Activated T-cell treated with anti-CD3 and anti-CD28 coated beads for 4 hours (primary cell): ENCODE results near the gene KLHL40.
"Not testable (repeated sequence)": the region's sequence is repeated elsewhere in the genome, so short reads cannot be mapped to it uniquely, and the experiment has no call there.

Experiments
- DNase-seq: peaks from one replicate; pipeline ENCODE4 v3.0.0-alpha.2; 2020

Gene KLHL40

DNA sequence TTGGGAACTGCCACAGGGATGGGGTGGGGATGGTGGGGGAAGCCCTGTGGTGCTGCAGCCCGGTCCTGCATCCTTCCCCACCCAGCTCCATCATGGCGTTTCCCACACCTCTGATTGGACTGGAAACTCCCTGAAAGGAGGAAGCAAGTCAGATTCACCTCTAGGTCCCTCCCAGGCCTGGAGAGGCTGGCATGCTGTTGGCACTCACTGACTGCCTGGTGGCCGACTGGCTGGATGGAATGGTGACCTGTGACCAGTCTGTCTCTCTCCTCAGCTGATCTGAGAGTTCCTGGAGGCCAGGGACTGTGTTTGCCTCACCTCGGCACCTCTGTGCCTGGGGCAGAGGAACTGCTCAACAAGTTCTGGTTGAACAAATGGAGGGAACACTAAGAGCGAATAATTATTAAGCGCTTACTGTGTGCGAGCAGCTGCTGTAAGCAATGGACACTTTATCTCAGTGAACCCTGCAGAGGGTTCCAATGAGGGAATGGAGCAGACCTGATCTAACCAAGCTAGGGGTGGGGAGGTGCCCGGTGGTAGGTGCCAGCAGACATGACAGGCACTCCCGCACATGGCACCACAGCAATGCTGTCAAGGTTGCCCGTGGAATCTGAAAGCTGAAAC, 20.7 kb downstream of the KLHL40 start:
- no peak for DNase-seq

DNA sequence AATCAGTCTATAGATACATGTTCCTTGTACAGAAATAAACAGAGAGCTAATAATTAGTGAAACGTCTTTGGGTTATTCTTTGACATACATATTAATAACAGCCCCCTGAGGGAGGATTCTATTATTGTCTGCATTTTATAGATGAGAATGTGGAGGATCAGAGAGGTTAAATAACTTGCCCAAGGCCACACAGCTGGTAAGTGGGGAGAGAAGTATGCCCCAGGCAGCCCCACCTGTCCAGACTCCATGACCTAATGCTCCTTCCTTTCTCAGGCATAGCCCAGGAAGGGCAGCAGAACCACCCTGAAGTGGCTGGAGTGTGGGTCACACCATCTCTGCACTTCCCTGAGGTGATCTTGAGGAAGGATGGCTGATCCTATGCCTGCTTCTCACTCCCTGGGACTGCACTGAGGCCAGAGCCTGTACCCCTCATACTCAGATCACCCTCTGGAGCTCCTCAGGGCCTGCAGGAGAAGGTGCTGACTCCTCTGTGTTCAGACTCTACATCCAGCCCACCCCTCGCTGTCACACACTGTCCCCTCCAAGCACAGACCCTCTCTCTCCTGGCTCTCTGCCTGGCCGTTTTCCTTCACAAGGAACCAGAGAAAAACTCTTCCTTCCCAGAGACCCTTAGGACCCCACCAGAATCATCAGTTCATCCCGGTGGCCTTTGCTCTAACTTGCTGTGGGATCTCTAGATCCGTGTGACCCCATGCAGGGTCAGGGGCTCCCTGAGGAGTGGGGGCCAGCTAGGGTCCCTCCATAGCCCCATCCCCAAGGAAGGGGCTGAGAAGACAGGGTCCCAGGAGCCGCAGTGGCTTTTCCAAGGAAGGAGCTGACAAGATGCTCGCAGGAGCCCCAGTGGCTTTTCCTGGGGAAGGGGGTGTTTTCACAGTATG, 21.6 kb downstream of the KLHL40 start:
- DNase-seq = no peak

DNA sequence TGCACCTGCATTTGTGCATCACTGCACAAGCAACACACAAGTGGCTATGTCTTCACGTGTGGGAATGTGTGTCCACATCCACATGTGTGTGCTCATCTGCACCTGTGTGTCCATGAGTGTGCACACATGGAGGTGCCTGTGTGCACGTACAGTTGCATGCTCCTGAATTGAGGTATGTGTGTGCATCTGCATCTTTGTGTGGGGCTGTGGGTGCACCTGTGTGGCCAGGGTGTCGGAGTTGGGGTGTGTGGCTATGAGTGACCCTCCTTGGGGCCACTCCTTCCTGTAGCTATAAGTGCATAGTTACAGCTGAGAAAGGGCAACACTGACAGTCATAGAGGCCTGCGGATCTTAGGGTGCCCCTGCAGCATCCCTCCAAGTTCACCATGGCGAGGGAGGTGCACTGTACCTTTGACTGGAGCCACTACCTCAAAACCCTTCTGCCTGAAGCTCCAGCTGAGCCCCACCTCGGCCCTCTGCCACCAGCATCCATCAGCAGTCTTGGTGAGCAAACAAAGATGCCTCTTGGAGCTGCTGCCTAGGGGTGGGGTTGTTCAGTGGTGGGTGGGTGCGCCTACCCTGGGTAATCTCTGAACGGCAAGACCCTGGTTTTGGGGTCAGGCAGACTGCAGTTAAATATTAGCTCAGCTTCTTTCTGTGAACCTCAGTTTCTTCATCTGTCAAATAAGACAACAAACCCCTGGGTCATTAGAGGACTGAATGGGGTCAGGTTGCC, 22.5 kb downstream of the KLHL40 start:
- no peak for DNase-seq

DNA sequence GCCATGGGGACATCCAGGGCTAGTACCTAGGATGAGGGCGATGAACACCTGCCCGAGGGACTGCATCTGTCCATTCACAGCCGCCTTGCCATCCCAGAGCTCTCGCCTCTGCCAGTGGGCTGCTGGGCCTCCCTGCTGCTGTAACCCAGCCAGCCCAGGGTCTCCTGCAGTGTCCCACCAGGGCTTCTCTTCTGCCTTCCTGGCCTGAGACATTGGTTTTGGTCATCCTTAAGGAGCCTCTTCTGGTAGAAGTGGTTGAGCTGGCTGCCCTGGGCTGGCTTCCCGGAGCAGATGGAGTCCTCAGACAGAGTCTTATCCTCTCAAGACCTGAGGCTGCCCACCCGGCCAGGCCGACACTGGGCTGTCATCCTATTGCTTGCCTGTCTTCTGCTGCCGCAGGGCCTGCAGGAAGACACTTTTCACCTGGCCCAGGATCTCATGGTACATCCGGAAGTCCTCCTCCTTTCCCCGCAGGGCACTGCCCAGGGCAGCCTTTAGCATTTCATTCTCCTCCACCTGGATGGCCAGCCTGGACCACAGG, 23.3 kb downstream of the KLHL40 start:
- DNase-seq = no peak

DNA sequence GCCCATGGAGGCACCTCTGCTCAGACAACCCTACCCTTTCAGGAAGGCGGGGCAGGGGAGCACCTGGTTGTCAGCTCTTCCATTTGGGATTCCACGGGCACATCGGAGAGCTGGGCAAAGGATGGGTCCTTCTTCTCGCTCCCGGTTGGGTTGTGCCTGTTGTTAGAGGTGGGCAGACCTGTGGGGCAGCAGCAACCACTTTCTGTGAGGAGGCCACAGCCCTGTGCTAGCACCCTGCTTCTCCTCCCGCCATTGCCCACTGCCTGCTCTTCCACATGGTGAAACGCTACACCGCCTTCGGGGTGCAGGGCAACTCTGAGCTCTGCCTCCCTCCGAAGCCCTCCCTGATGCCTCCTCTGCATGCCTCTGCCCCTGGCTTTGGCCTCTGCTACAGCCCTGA, 24.3 kb downstream of the KLHL40 start:
- no peak for DNase-seq

DNA sequence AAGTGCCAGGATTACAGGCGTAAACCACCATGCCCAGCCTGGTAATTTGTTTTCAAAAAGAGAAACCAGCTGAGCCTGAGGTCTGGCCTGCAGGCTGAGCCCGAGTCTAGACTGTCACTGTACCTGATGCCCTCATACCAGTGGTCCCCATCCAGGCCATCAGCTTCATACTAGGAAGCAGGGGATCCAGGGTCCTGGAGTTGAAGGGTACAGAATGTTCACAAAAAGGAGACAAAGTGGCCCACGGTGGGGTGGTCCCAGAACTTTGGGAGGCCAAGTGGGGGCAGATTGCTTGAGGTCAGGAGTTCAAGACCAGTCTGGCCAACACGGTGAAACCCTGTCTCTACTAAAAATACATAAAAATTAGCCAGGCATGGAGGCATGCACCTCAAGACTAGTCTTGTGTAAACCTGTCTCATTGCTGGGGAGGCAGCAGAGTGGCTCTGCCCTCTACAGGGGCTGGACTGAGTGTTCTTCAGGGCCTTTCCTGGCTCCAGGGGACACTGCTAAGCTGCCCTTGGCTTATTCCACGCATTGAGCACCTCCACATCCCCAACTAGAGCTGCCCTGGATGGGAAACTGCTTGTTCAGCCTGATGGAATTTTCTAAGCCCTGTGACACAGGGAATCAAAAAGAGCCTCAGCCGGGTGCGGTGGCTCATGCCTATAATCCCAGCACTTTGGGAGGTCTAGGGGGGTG, 25.1 kb downstream of the KLHL40 start:
- DNase-seq = no peak

DNA sequence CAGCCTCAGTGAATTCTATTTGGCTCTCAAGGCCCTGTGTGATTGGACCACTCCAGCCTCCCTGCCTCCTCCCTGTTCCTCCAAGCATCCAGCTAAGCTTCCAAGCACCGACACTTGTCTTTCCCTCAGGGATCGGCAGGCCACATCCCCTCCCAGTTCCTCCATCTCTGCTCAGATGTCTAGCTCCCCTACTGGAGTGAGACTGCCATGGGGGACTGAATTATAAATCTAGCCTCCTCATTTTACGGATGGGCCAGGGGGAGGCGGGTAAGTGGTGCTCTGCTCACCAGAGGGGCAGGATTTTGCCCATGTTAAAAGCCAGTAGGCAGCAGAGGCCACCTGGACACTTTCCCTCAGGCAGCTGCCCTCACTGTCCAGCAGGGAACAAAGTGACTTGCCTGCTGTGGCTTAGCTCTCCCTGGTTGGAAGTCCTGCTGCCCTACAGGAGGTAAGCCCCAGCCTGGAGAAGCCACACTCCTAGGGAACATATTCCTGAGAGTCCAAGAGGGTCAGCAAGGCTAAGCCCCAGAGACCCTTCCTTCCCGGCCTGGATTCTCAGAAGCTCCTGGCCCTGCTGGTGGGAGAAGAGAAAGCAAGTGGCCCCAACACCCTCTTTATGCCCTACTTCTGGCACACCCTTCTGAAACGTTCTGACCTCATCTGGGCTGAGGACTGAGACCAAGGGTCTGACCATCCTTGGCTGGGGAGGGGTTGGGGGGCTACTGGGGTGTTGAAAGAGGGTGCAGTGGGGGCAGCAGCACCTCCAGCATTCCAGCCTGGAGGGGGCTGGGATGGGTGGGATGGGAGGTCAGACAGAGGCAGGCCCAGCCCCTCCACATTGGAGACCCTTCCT, 26.4 kb downstream of the KLHL40 start:
- DNase-seq = no peak

DNA sequence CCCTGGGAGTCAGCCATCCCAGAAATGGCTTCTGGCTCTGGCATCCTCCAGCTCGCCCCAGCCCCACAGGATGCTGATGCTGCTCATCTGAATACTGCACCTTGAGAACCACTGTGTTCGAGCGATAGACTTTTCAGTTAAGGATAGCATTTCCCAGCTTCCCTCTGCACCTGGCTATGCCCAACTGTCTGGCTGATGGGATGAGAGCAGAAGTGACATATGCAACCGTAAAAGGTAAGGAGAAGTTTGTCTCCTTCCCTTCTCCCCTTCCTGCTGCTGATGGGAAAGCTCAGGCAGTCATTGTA, 27.0 kb downstream of the KLHL40 start:
- DNase-seq = no peak

DNA sequence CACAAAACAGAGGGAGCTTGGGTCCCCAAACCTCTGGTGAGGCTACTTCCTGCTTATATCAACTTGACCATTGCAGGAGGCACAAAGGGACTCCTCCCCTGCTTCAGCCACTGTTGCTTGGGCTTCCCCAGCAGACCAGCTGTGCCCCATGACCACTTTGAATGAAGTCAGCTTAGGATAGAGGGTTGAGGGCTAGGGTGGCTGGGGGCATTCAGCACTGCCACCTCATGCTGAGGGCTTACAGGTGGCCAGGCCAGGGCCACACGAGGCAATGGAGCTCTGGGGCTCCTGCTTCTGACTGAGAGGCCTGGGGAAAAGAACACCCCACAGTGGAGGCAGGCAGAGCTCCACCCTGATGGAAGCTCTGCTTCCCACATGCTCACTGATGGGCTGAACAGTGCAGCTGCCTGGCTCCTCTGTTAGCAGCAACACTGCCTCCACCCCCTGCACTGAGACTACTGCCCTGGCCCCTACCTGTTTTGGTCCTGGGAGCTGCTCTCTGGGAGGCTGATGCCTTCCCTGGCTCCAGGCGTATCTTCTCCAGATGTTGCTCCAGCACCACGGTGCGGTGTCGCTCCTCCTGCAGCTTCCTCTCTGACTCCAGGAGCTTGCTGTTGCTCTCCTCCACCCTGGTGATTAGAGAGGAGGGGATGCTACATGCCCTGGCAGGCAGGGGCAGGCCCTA, 27.5 kb downstream of the KLHL40 start:
- DNase-seq = no peak

DNA sequence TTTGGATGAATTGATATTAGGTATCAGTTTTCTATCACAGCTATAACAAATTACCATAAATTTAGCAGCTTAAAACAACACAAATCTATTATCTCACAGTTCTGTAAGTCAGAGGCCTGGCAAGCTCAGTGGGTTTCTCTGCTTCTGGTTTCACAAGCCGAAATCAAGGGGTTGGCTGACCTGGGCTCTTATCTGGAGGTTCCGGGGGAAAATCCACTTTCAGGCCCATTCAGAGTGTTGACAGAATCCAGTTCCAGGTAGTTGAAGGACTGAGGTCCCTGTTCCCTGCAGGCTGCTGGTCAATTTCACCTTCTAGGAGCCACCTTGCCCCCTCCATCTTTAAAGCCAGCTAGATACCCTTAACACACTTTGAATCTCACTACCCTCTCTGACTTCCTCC, 28.4 kb downstream of the KLHL40 start:
- DNase-seq = no peak

DNA sequence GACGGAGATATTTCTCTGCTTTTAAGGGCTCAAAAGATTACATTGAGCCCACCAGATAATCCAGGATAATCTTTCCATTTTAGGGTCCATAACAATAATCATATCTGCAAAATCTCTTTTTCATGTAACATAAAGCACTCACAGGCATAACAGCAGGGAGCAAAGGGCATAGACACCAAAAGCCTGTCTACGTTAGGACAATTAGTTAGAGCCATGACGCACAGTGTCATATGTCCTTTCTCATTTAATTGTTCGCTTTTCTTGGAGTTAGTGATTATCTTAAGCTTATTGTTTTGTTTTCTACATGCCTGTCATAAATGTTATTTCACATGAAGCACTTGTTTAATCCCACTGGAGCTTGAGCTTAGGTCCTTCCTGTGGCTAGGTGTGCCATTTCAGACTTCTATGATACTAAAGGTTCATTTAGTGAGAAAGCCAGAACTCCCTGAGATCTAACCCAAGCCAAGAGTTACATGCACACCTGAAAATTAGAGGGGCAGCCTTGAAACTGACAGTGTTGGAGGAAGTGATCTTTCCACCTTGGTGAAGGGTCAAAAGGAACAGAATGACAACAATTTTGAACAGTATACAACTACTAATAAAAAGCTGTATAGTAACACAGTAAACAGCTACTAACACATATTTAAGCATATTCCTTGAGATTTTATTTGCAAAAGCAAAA, 29.0 kb downstream of the KLHL40 start:
- no peak for DNase-seq

DNA sequence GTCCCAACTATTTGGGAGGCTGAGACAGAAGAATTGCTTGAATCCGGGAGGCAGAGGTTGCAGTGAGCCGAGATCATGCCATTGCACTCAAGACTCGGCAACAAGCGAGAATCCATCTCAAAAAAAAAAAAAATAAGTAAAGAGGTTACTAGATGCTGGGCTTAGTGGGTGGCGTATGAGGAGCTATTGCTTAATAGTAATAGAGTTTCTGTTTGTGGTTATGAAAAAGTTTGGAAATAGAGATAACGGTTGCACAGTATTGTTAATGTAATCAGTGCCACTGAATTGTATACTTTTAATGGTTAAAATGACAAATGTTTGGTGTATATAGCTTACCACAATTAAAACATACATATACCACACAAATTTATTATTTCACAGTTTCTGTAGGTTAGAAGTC, 32.0 kb downstream of the KLHL40 start:
- DNase-seq = no peak

DNA sequence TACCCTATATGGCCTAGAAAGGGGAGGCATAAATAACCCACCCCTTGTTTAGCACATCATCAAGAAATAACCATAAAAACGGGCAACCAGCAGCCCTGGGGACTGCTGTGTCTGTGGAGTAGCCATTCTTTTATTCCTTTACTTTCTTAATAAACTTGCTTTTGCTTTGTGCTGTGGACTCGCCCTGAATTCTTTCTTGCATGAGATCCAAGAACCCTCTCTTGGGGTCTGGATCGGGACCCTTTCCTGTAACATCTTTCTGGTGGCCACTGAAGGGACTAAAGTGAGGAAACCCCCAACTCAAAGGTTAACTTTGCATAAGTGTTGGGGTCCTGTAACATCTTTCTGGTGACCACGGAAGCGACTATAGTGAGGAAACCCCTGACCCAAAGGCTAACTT, 33.0 kb downstream of the KLHL40 start:
- no peak for DNase-seq

DNA sequence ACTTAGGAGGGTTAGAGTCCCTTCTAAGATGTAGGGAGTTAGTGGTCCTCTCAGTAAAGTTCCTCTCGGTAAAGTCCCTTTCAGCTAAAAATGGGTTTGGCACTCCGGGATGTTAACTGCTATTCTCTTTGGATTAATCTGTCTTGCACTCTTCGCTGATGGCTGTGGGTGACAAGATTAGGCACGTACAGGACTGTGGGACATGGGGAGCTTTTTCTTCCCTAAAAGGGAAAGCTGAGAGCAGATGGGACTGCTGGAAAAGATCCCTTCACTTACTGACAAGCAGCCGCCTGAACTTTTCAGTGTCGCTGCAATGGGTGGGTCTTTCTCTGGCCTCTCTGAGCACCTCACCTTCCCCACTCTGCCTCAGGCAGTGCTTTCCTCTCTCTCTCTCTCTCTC, 33.7 kb downstream of the KLHL40 start:
- DNase-seq = no peak

DNA sequence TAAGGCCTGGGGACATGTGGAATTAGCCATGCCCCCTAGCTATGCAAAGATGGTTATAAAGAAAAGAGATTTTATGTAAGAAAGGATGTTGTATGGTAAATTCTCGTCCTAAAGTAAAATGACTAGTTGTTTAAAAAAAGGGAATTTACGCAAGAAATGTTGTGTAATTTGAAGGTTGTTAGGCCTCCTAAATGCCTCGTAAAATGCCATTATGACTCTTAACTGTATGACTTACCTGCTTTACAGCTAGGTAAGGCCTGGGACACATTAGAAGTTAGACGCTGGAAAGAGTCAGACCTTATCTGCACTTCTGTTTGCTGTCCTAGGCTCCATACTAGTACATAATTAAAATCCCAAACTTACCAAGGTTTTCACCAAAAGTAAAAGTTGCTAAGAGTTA, 34.8 kb downstream of the KLHL40 start:
- DNase-seq = no peak

DNA sequence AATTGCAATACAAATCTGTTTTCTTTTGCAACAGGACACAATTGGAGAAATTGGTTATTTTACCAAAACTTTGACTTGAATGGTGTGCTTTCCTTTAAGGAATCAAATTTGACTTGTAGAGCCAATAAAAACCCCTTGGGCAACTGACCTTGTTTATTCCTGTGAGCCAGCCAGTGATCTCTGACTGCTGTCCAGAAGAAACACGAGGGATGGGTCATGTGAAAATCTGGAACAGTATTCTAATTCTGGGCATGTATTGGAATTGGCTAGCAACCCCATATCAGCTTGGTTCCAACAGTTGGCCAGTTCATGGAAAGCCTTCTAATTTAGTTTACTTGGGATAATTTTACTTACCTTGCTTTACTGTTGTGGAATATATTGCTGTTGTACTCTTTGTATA, 36.4 kb downstream of the KLHL40 start:
- DNase-seq = no peak

DNA sequence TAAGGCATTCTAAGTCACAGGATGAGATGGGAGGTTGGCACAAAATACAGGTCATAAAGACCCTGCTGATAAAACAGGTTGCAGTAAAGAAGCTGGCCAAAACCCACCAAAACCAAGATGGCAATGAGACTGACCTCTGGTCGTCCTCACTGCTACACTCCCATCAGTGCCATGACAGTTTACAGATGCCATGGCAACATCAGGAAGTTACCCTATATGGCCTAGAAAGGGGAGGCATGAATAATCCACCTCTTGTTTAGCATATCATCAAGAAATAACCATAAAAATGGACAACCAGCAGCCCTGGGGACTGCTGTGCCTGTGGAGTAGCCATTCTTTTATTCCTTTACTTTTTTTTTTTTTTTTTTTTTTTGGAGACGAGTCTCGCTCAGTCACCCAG, 37.1 kb downstream of the KLHL40 start:
- DNase-seq = not testable (repeated sequence)

DNA sequence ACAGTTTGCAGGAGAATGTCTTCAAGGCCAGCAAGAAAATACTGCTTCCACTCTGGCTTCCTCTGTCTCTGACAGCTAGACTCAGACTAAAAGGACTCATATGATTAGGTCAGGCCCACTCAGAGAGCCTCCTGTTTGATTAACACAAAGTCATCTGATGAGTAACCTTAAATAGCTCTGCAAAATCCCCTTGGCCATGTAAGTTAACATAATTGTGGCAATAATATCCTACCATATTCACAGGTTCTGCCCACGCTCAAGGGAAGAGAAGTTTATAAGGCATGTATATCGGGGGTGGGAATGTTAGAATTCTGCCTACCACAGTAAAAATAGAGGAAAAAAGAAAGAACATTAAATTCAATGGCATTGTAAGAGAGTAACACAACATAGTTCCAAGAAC, 37.9 kb downstream of the KLHL40 start:
- no peak for DNase-seq

DNA sequence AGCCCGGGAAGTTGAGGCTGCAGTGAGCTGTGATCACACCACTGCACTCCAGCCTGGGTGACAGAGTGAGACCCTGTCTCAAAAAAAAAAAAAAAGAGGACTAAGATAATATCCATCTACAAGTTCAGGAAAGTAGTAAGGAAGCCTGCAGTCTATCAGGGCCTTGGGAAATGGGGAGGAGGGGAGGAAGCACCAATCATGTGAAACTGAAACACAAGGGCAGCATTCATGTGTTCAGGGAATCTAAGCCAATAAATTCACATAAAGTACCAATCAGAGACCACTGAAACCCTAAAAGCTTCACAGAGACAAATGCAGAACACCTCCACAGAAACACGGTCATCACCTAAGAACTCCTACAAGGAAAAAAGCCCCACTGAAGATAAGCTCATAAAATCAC, 40.1 kb downstream of the KLHL40 start:
- no peak for DNase-seq

DNA sequence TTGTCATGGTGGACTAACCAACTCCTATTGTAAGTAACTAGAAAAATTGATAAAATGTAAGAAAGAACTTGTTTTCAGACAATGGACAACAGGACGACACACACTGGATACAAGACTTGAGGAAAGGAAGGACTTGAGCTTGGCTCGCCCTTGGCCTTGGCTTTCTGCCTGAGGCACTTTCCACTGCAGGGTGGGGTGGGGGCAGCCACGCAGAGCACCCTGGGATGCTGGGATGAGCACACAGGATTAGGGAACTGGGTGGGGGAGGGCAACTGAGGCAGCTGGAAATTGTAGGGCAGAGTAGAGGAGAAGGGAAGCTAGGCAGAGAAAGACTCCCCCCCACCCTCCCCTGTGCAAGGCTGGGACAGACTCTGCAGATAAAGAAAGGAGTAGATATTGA, 42.7 kb downstream of the KLHL40 start:
- no peak for DNase-seq
